IPS-11a (cell line): Measurements from ENCODE around the gene SOCS1.
"Not testable (repeated sequence)": the region's sequence is repeated elsewhere in the genome, so short reads cannot be mapped to it uniquely, and the experiment has no call there.

Source experiments
- H3K4me3 ChIP-seq: one replicate; pipeline ENCODE4 v1.5.1; 2013; ENCODE audit warnings: low read depth, low read length, control low read depth

The SOCS1 gene

GRCh38 chr16:11255737-11256660 is at the start of gene SOCS1:
Gene SOCS1, minus strand, starts transcription at chr16:11256204. Its CDS starts 726 bp downstream, at chr16:11255478.
- peak within 1 kb of the TSS; percentile 66 for H3K4me3 ChIP-seq

- no peak overlapping the region for H3K4me3 ChIP-seq
Observed at GRCh38 chr16:11303405-11304138, 47.6 kb upstream of the SOCS1 start.

GRCh38 chr16:11302977-11303376 is 47.0 kb upstream of the SOCS1 start:
- H3K4me3 ChIP-seq = no peak overlapping the region

- no peak overlapping the region for H3K4me3 ChIP-seq
Observed at GRCh38 chr16:11301645-11302501, 45.9 kb upstream of the SOCS1 start.

GRCh38 chr16:11300560-11300892 is 44.5 kb upstream of the SOCS1 start:
- no peak overlapping the region for H3K4me3 ChIP-seq

- no peak overlapping the region for H3K4me3 ChIP-seq
Observed at GRCh38 chr16:11299865-11300559, 44.0 kb upstream of the SOCS1 start.

GRCh38 chr16:11298950-11299547 is 43.0 kb upstream of the SOCS1 start:
- H3K4me3 ChIP-seq = not testable (repeated sequence)

GRCh38 chr16:11298143-11298900 is 42.3 kb upstream of the SOCS1 start:
- no peak overlapping the region for H3K4me3 ChIP-seq

GRCh38 chr16:11297492-11298142 is 41.6 kb upstream of the SOCS1 start:
- no peak overlapping the region for H3K4me3 ChIP-seq

GRCh38 chr16:11296706-11297491 is 40.9 kb upstream of the SOCS1 start:
- H3K4me3 ChIP-seq = no peak overlapping the region

- no peak overlapping the region for H3K4me3 ChIP-seq
Observed at GRCh38 chr16:11296351-11296705, 40.3 kb upstream of the SOCS1 start.

GRCh38 chr16:11295672-11296071 is 39.7 kb upstream of the SOCS1 start:
- no peak overlapping the region for H3K4me3 ChIP-seq

- H3K4me3 ChIP-seq = no peak overlapping the region
Observed at GRCh38 chr16:11292076-11292748, 36.2 kb upstream of the SOCS1 start.

GRCh38 chr16:11291091-11291703 is 35.2 kb upstream of the SOCS1 start:
- no peak overlapping the region for H3K4me3 ChIP-seq

GRCh38 chr16:11290102-11290893 is 34.3 kb upstream of the SOCS1 start:
- no peak overlapping the region for H3K4me3 ChIP-seq

- not testable (repeated sequence) for H3K4me3 ChIP-seq
Observed at GRCh38 chr16:11289696-11290095, 33.7 kb upstream of the SOCS1 start.
